Right lobe of liver (tissue), 6 donors: Measurements from ENCODE around the gene ACBD6. TPM values are rescaled to one million over a fixed set of nuclear protein-coding genes. Genes with fewer than 3 reads are reported as not detected.

Experiments
- ATAC-seq, 4 donors: fragments of 200-7000 bp; cut with Tn5 transposase; one replicate each; pipeline ENCODE4 v1.9.1; 2020; ENCODE audit warnings: mild to moderate bottlenecking in 4 of 4, moderate library complexity in 4 of 4
- DNase-seq, 3 donors: peaks; one replicate each; pipeline ENCODE4 v3.0.0-alpha.2; 2020
- H3K27ac ChIP-seq, 3 donors: fragments of 200-600 bp; one replicate each; pipeline ENCODE4 v1.8.0; 2022
- H3K27me3 ChIP-seq, 2 donors: fragments of 200-600 bp; one replicate each; pipeline ENCODE4 v1.8.0; 2022
- H3K36me3 ChIP-seq, 4 donors: fragments of 200-600 bp; sonication (generic) in 1 of 4; one replicate each; pipeline versions ENCODE4 v1.5.1 to v1.8.0; 2017 to 2022; ENCODE audit warnings: control low read depth in 1 of 4
- H3K4me1 ChIP-seq, 4 donors: fragments of 200-600 bp; sonication (generic) in 1 of 4; one replicate each; pipeline versions ENCODE4 v1.5.1 to v1.8.0; 2017 to 2022; ENCODE audit warnings: control low read depth in 1 of 4
- H3K4me3 ChIP-seq, 3 donors: fragments of 200-600 bp; one replicate each; pipeline ENCODE4 v1.8.0; 2022
- H3K9me3 ChIP-seq, 4 donors: fragments of 200-600 bp; sonication (generic) in 1 of 4; one replicate each; pipeline versions ENCODE4 v1.5.1 to v1.8.0; 2017 to 2022; ENCODE audit warnings: control low read depth in 1 of 4
- CTCF ChIP-seq, 4 donors: fragments of 200-600 bp in 3 of 4; fragments of 450-650 bp in 1 of 4; IDR thresholded peaks; one replicate each; pipeline versions ENCODE4 v1.5.1 to v1.8.0; 2016 to 2022; ENCODE audit warnings: antibody characterized with exemption in 4 of 4, mild to moderate bottlenecking in 2 of 4
- POLR2A ChIP-seq: fragments of 450-650 bp; IDR thresholded peaks from one replicate; pipeline ENCODE4 v1.6.1; 2017; ENCODE audit warnings: antibody characterized with exemption, mild to moderate bottlenecking
- WGBS: methylation state at CpG from one replicate; pipeline ENCODE4 v1.1.6; 2018; ENCODE audit warnings: low coverage, low lambda C conversion rate; ENCODE audit not compliant: insufficient coverage; ENCODE audit errors: missing lambda C conversion rate; 5-methylcytosine and 5-hydroxymethylcytosine counted together
- intact Hi-C, 2 donors: fragments of 100-400 bp; cut with DNase I; formaldehyde crosslinking; loops; one replicate each; pipeline versions ENCODE4 v1.11.2 to v1.14.1; 2022
- total RNA-seq, 6 experiments: library from RNA; depleted of rRNA in 2 of 6; stranded (reverse); fragments of >200 nt in 2 of 6; fragmentation: NEBNext Ultra II Directional in 3 of 6; extraction: Animal tissue kit (Norgen Biotek cat#: 25700) in 3 of 6; gene quantifications; one replicate each; pipeline versions ENCODE4 v1.1.0 to v1.2.4, GENCODE V29; 2016 to 2023
- donor health status: DM: no; HTN: yes; CAD: no.
- donor health status: DM: no; HTN: no; CAD: no.
- donor health status: DM: no; HTN: no; CAD: no.
- donor health status: DM: no; HTN: yes; CAD: no.
- donor health status: DM: no; HTN: yes; CAD: no.

The ACBD6 gene
- total RNA-seq, 6 experiments from 2014 or later: 9.5 to 18.9 (median 11.5) TPM

GRCh38 chr1:180503280-180503862 lies 994 bp upstream of the ACBD6 start:
- no peak for DNase-seq
- intact Hi-C loops: no loop called here
- Histone ChIP-seq H3K4me1 (peaks cover 0 to 7% (median 2%) of the 10 kb centered on the region in 4 donors), H3K27me3 (no peaks in the 10 kb centered on the region), H3K27ac (peak overlapping the region; percentile 80 to 91 (median 91)), H3K9me3 (no peaks in the 10 kb centered on the region), H3K4me3 (peak overlapping the region; percentile 76 to 90 (median 90)), H3K36me3 (no peaks in the 10 kb centered on the region)
- TF ChIP-seq CTCF (IDR thresholded peaks at IDR 0.05) (no peak), POLR2A (no peak)
- ATAC-seq: peak; percentile 4 to 18 (median 15)
- WGBS: 24% methylated on average over 8 of the region's 8 CpGs

GRCh38 chr1:180501865-180502360 lies 464 bp downstream of the ACBD6 start:
- intact Hi-C loops: no loop called here
- H3K4me1 ChIP-seq: peaks cover 0 to 7% (median 2%) of the 10 kb centered on the region in 4 donors
- peak overlapping the region; percentile 80 to 91 (median 91) for H3K27ac ChIP-seq
- peak overlapping the region; percentile 76 to 90 (median 90) for H3K4me3 ChIP-seq
- DNase-seq: no peak
- 0% methylated on average over 2 of the region's 18 CpGs for WGBS
- ATAC-seq: no peak
- H3K9me3 ChIP-seq: no peaks in the 10 kb centered on the region
- no peak for TF ChIP-seq POLR2A
- TF ChIP-seq CTCF (IDR thresholded peaks at IDR 0.05): no peak
- no peaks in the 10 kb centered on the region for H3K27me3 ChIP-seq
- H3K36me3 ChIP-seq: no peaks in the 10 kb centered on the region

GRCh38 chr1:180500689-180501088 lies 1.7 kb downstream of the ACBD6 start:
- no peak for TF ChIP-seq POLR2A
- TF ChIP-seq CTCF (IDR thresholded peaks at IDR 0.05): no peak
- DNase-seq (no peak), ATAC-seq (no peak)
- intact Hi-C loops: no loop called here
- no peak overlapping the region for H3K4me3 ChIP-seq
- H3K9me3 ChIP-seq: no peaks in the 10 kb centered on the region
- WGBS: 88% methylated on average over 2 of the region's 2 CpGs
- H3K4me1 ChIP-seq: peaks cover 0 to 7% (median 2%) of the 10 kb centered on the region in 4 donors
- H3K27me3 ChIP-seq: no peaks in the 10 kb centered on the region
- no peaks in the 10 kb centered on the region for H3K36me3 ChIP-seq
- H3K27ac ChIP-seq: no peak overlapping the region

GRCh38 chr1:180498594-180498993 lies 3.8 kb downstream of the ACBD6 start:
- 91% methylated on average over 4 of the region's 4 CpGs for WGBS
- TF ChIP-seq POLR2A (no peak), CTCF (IDR thresholded peaks at IDR 0.05) (no peak)
- DNase-seq (no peak), ATAC-seq (no peak)
- Histone ChIP-seq H3K27me3 (no peaks in the 10 kb centered on the region), H3K9me3 (no peaks in the 10 kb centered on the region), H3K27ac (no peak overlapping the region), H3K36me3 (no peaks in the 10 kb centered on the region), H3K4me3 (no peak overlapping the region), H3K4me1 (peaks cover 0 to 7% (median 2%) of the 10 kb centered on the region in 4 donors)
- intact Hi-C loops: no loop called here
